ENCODE data around the gene TADA2A.
"Not testable (repeated sequence)": the region's sequence is repeated elsewhere in the genome, so short reads cannot be mapped to it uniquely, and the experiment has no call there.

TADA2A gene

DNA sequence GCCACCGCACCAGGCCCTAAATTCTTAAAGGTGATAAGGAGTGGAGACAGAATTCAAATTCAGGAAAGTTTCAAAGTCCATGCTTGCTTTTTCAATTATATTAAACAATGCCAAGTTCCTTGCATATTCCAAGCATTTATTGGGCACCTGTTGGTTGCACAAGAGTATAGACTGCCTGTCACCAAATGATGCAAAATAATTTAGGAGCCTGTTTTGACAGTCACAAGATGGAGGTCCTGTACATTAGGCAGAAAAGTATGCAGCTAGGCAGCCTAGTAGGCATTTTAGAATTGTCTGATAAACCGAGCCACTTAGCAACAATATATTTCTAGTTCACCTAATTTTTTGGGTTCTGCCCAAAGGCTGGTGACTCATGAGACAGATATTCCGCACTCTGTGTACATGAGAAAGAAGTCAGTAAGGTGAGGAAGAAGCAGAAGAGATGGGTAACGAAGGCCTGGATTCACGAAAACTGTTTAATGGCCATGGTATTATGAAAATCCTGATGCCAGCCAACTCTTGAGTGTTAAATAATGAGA lies 7.4 kb upstream of the TADA2A start:
- DNase-seq (ENCODE audit: low read depth in 2 of 3, low spot score in 2 of 3), result no peak

DNA sequence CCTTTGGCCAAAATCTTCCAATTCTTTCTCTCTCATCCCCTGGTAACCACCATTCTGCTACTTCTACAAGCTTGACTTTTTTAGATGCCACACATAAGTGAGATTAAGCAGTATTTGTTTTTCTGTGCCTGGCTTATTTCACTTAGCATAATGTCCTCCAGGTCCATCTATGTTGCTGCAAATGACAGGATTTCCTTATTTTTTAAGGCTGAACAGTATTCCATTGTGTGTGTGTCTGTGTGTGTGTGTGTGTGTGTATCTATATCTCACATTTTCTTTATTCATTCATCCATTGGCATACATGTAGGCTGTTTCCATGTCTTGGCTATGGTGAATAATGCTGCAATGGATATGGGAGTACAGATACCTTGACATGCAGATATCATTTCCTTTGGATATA lies 6.2 kb upstream of the TADA2A start:
- no peak for DNase-seq (ENCODE audit: low read depth in 2 of 3, low spot score in 2 of 3)

GRCh38 chr17:37405522-37405921 lies 1.2 kb upstream of the TADA2A start:
- not testable (repeated sequence) for DNase-seq (ENCODE audit: low read depth in 2 of 3, low spot score in 2 of 3)

GRCh38 chr17:37405955-37406634 lies 591 bp upstream of the TADA2A start:
- DNase-seq (ENCODE audit: low read depth in 2 of 3, low spot score in 2 of 3), result no peak

DNA sequence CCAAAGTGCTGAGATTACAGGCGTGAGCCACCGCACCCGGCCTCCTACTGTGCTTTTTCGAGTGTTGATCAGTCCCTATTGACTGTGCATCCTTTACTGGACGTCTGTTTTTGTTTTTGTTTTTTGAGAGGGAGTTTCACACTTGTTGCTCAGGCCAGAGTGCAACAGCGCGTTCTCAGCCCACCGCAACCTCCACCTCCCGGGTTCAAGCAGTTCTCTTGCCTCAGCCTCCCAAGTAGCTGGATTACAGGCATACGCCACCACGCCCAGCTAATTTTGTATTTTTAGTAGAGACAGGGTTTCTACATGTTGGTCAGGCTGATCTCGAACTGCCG lies 1.4 kb downstream of the TADA2A start:
- not testable (repeated sequence) for DNase-seq (ENCODE audit: low read depth in 2 of 3, low spot score in 2 of 3)

- no peak for DNase-seq (ENCODE audit: low read depth in 2 of 3, low spot score in 2 of 3)
Measured at GRCh38 chr17:37410357-37410756, 3.7 kb downstream of the TADA2A start.

- DNase-seq (ENCODE audit: low read depth in 2 of 3, low spot score in 2 of 3), result no peak
Measured at GRCh38 chr17:37413875-37414519, 7.3 kb downstream of the TADA2A start.

GRCh38 chr17:37417852-37418251 lies 11.2 kb downstream of the TADA2A start:
- DNase-seq (ENCODE audit: low read depth in 2 of 3, low spot score in 2 of 3), result no peak

- DNase-seq (ENCODE audit: low read depth in 2 of 3, low spot score in 2 of 3), result no peak
Measured at GRCh38 chr17:37422971-37423625, 16.4 kb downstream of the TADA2A start.

- no peak for DNase-seq (ENCODE audit: low read depth in 2 of 3, low spot score in 2 of 3)
Measured at GRCh38 chr17:37425268-37425667, 18.6 kb downstream of the TADA2A start.

DNA sequence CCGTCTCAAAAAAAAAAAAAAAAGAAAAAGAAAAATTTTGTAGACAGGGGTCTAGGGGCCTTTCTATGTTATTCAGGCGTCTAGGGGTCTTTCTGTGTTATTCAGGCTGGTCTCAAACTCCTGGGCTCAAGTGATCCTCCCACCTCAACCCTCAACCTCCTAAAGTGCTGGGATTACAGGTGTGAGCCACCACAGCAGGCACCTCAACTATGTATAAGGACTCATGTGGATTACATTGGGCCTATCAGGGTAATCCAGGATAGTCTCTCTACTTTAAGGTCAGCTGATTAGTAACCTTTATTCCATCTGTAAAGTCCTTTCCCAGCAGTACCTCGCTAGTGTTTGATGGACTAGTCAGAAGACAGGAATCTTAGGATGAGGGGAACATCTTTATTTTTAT lies 22.4 kb downstream of the TADA2A start:
- DNase-seq (ENCODE audit: low read depth in 2 of 3, low spot score in 2 of 3), result no peak

GRCh38 chr17:37429453-37429852 lies 22.8 kb downstream of the TADA2A start:
- no peak for DNase-seq (ENCODE audit: low read depth in 2 of 3, low spot score in 2 of 3)

- DNase-seq (ENCODE audit: low read depth in 2 of 3, low spot score in 2 of 3), result no peak
Measured at GRCh38 chr17:37430051-37430627, 23.5 kb downstream of the TADA2A start.

- no peak for DNase-seq (ENCODE audit: low read depth in 2 of 3, low spot score in 2 of 3)
Measured at GRCh38 chr17:37432671-37433070, 26.0 kb downstream of the TADA2A start.

DNA sequence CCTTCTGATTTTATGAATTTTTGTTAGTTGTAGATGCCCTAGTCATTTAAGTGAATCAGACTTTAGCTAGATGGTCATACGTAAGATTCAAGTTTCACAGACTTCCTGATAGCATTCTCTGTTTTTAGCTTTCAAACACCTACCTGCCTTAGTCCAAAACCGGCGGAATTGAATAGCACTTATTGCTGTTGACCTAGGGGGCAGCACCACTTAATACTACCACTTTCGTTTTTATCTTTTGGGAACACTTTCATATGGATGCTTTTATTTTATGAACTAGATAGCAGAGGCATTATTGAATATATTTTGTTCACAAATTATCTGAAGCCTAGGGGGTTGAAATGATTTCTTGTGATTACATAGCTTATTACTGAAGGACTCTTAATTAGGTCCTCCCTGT lies 31.5 kb downstream of the TADA2A start:
- DNase-seq (ENCODE audit: low read depth in 2 of 3, low spot score in 2 of 3), result no peak

DNA sequence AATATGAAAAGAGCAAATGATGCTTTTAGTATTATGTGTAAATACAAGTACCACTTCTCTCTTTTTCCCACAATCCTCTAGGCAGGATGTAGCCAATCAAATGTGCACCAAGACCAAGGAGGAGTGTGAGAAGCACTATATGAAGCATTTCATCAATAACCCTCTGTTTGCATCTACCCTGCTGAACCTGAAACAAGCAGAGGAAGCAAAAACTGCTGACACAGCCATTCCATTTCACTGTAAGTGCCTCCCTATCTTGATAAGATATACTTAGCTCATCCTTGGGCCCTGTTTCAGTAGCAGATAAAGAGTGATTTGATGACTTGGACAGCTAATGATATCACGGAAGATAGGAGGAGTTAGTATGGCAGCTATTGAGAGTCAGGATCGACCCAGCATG lies 33.7 kb downstream of the TADA2A start:
- no peak for DNase-seq (ENCODE audit: low read depth in 2 of 3, low spot score in 2 of 3)

DNA sequence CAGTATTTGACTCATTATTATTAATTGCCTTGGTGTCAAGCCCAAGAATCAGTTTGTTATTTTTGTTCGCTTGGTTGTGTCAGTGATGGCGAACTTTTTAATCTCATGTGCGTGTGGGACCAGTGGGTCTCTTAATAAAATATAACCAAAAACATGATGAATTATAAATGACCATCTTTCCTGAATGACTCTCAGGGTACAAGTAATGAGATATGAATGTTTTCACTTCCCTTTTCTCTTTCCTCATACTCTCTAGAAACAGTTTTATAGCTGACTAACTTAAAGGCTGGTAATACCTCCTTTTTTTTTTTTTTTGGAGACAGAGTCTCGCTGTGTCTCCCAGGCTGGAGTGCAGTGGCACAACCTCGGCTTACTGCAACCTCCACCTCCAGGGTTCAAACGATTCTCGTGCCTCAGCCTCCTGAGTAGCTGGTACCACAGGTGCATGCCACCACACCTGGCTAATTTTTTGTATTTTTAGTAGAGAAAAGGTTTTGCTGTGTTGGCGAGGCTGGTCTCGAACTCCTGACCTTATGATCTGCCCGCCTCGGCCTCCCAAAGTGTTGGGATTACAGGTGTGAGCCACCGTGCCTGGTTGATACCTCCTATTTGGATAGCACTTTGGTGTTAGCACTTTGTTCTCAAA lies 34.8 kb downstream of the TADA2A start:
- DNase-seq (ENCODE audit: low read depth in 2 of 3, low spot score in 2 of 3), result not testable (repeated sequence)

- no peak for DNase-seq (ENCODE audit: low read depth in 2 of 3, low spot score in 2 of 3)
Measured at GRCh38 chr17:37446027-37446426, 39.3 kb downstream of the TADA2A start.

GRCh38 chr17:37447641-37448040 lies 41.0 kb downstream of the TADA2A start:
- no peak for DNase-seq (ENCODE audit: low read depth in 2 of 3, low spot score in 2 of 3)

DNA sequence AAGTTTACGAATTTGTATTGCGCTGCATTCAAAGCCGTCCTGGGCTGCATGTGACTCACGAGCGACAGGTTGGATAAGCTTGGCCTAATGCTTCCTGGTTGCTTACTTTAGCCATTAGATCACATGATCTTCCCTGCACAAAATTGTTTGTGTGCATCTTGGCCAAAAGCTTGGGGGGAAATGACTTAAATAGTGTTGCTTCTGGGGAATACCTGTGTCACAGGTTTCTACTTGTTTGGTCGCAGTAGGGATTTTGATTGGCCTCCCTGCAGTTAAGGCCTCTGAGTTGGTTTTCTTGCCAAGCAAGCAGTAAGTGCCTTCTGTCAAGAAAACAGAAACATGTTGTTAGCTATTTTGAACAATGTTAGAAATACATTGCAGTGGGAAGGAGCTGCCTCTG lies 43.4 kb downstream of the TADA2A start:
- no peak for DNase-seq (ENCODE audit: low read depth in 2 of 3, low spot score in 2 of 3)

GRCh38 chr17:37457801-37458200 lies 51.1 kb downstream of the TADA2A start:
- DNase-seq (ENCODE audit: low read depth in 2 of 3, low spot score in 2 of 3), result not testable (repeated sequence)

All from activated CD8-positive, alpha-beta memory T cell treated with anti-CD3 and anti-CD28 coated beads for 48 hours (primary cell).